ENCODE data around the gene RNF182. TPM values are rescaled to one million over a fixed set of nuclear protein-coding genes. Genes with fewer than 3 reads are reported as not detected.
"Not testable (repeated sequence)": the region's sequence is repeated elsewhere in the genome, so short reads cannot be mapped to it uniquely, and the experiment has no call there.

Gene RNF182
- total RNA-seq, 4 donors from 2014 or later = 0.40 to 0.50 (median 0.45) TPM; not detected in 1

- no peak overlapping the region for H3K4me3 ChIP-seq
- no peak for TF ChIP-seq CTCF (IDR thresholded peaks at IDR 0.05)
- TF ChIP-seq POLR2AphosphoS5 (IDR thresholded peaks at IDR 0.05) = no peak
- TF ChIP-seq POLR2A (IDR thresholded peaks at IDR 0.05; ENCODE audit: low read depth) = no peak
- no peak for TF ChIP-seq EP300 (IDR thresholded peaks at IDR 0.05)
- intact Hi-C loops (cut with DNase I) = no loop called here
- DNase-seq (ENCODE audit: extremely low spot score) = no peak
- peaks cover 0 to 50% (median 15%) of the 10 kb centered on the region in 4 donors for H3K27me3 ChIP-seq
- H3K27ac ChIP-seq (replicated peaks in 1 of 4) = no peak overlapping the region
- H3K36me3 ChIP-seq = no peaks in the 10 kb centered on the region
- no peaks in the 10 kb centered on the region for H3K9me3 ChIP-seq
- H3K4me1 ChIP-seq = no peaks in the 10 kb centered on the region
- 100% methylated on average over 1 of the region's 1 CpG for WGBS
Measured at GRCh38 chr6:13931797-13932402, 7.1 kb downstream of the RNF182 start.

DNA sequence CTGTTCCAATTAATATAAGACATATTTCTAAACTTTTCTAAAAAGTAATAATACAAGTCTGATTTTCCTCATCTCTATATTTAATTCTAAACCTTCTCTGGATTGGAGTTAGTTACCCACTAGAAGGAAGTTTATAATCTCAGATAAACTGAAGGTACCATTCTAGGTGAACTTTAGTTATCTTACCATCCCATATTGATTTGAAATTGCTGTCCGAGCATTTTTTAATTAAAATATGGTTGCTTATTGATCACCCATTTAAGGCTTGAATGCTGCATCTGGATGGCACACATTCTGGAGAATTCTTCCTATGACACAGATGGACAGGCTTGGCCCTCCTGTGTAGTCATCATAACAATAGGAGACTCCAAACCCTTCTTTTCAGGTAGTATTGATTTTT is 8.0 kb downstream of the RNF182 start:
- TF ChIP-seq CTCF (IDR thresholded peaks at IDR 0.05) (no peak), POLR2AphosphoS5 (IDR thresholded peaks at IDR 0.05) (no peak), EP300 (IDR thresholded peaks at IDR 0.05) (no peak), POLR2A (IDR thresholded peaks at IDR 0.05; ENCODE audit: low read depth) (no peak)
- Histone ChIP-seq H3K9me3 (no peaks in the 10 kb centered on the region), H3K27me3 (peaks cover 0 to 41% (median 6%) of the 10 kb centered on the region in 4 donors), H3K4me1 (no peaks in the 10 kb centered on the region), H3K27ac (replicated peaks in 1 of 4) (no peak overlapping the region), H3K4me3 (no peak overlapping the region), H3K36me3 (no peaks in the 10 kb centered on the region)
- no peak for DNase-seq (ENCODE audit: extremely low spot score)
- intact Hi-C loops (cut with DNase I) = no loop called here
- WGBS = 100% methylated on average over 1 of the region's 1 CpG

- WGBS = 77% methylated on average over 2 of the region's 2 CpGs
- no peak for DNase-seq (ENCODE audit: extremely low spot score)
- TF ChIP-seq POLR2A (IDR thresholded peaks at IDR 0.05; ENCODE audit: low read depth) (no peak), CTCF (IDR thresholded peaks at IDR 0.05) (no peak), POLR2AphosphoS5 (IDR thresholded peaks at IDR 0.05) (no peak), EP300 (IDR thresholded peaks at IDR 0.05) (no peak)
- Histone ChIP-seq H3K27ac (replicated peaks in 1 of 4) (no peak overlapping the region), H3K27me3 (peaks cover 0 to 22% (median 2%) of the 10 kb centered on the region in 4 donors), H3K4me3 (no peak overlapping the region), H3K36me3 (no peaks in the 10 kb centered on the region), H3K9me3 (no peaks in the 10 kb centered on the region), H3K4me1 (no peaks in the 10 kb centered on the region)
- intact Hi-C loops (cut with DNase I) = no loop called here
Measured at GRCh38 chr6:13934721-13935120, 10.0 kb downstream of the RNF182 start.

- no peak for DNase-seq (ENCODE audit: extremely low spot score)
- no peak overlapping the region for H3K27ac ChIP-seq (replicated peaks in 1 of 4)
- intact Hi-C loops (cut with DNase I) = no loop called here
- H3K36me3 ChIP-seq = no peaks in the 10 kb centered on the region
- peaks cover 0 to 16% (median 1%) of the 10 kb centered on the region in 4 donors for H3K27me3 ChIP-seq
- 95% methylated on average over 3 of the region's 3 CpGs for WGBS
- no peaks in the 10 kb centered on the region for H3K4me1 ChIP-seq
- no peaks in the 10 kb centered on the region for H3K9me3 ChIP-seq
- no peak for TF ChIP-seq POLR2A (IDR thresholded peaks at IDR 0.05; ENCODE audit: low read depth)
- no peak for TF ChIP-seq CTCF (IDR thresholded peaks at IDR 0.05)
- no peak for TF ChIP-seq EP300 (IDR thresholded peaks at IDR 0.05)
- no peak for TF ChIP-seq POLR2AphosphoS5 (IDR thresholded peaks at IDR 0.05)
- no peak overlapping the region for H3K4me3 ChIP-seq
Measured at GRCh38 chr6:13935190-13935880, 10.6 kb downstream of the RNF182 start.

DNA sequence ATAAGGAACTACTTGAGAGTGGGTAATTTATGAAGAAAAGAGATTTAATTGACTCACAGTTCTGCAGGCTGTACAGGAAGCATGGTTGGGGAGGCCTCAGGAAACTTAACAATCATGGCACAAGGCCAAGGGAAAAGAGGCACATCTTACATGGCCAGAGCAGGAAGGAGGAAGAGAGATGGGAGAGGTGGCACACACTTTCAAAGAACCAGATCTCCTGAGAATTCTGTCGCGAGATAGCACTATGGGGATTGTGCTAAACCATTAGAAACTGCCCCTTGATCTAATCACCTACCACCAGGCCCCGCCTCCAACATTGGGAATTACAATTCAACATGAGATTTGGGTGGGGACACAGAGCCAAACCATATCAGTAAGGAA is 11.1 kb downstream of the RNF182 start:
- DNase-seq (ENCODE audit: extremely low spot score); H3K4me3 ChIP-seq; H3K4me1 ChIP-seq; H3K27ac ChIP-seq (replicated peaks in 1 of 4); H3K36me3 ChIP-seq; H3K9me3 ChIP-seq; intact Hi-C loops (cut with DNase I): not testable (repeated sequence)
- 96% methylated on average over 3 of the region's 3 CpGs for WGBS
- peaks cover 0 to 10% (median 0%) of the 10 kb centered on the region in 4 donors for H3K27me3 ChIP-seq

All from esophagus muscularis mucosa (tissue), 4 donors.